Stimulated activated CD8-positive, alpha-beta memory T cell treated with anti-CD3 and anti-CD28 coated beads, Interleukin-12 subunit alpha, Interleukin-12 subunit beta, amount 100 ng/mL, for 1 hour (primary cell): Measurements from ENCODE around the gene GCNT1.
"Not testable (repeated sequence)": the region's sequence is repeated elsewhere in the genome, so short reads cannot be mapped to it uniquely, and the experiment has no call there.

ENCODE experiments used
- DNase-seq: peaks from one replicate; pipeline ENCODE4 v3.0.0-alpha.2; 2020; ENCODE audit warnings: low read depth

GCNT1 gene

DNA sequence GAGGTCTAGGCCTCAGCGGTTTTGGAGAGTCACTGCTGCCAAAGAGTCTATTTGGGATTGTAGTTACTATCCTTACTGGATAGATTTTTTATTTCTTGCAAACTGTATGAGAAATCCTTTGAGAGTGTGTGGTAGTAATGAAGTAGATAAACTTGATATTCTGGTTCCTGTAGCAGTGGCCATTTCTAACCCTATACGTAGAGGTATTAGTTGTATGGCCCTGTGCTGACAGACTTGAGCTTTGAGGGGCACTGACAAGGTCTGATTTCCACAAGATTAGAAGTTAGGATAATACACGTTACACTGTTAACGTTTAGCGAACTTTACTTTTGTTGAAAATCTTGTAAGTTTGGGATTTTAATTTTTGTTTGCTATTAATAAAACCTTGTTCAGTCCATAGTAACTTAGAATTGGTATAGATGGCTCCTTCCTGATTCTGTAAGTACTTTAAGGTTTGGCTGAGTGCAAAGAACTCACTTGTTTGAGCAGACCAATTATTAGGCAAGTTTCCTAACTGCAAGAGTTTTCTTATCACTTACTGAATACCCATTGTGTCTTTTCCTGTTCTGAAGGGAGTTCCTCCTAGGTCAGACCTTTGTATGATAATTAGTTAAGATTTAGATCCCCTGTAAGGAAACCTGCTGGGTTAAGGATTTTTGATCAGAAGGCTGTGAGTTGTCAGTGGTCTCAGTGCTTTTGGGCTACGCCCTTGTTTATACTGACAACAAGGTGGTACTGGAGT, 31.4 kb downstream of the GCNT1 start:
- no peak for DNase-seq

DNA sequence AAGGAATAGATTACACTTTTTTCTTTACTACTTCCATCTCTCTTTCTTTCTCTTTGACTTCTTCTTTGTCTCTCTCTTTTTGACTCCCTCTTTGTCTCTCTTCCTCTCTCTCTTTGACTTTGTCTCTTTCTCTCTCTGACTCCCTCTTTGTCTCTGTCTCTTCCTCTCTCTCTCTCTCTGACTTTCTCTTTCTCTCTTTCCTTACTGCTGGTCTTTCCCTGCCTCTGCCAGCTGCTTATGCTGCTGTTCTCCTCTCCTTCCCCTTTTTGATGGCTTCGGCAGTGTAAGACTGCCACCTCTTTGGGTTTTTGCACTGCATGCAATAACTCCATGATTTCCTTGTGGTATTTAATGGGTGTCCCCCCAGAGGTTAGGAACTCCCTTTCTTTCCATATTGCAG, 32.1 kb downstream of the GCNT1 start:
- not testable (repeated sequence) for DNase-seq

DNA sequence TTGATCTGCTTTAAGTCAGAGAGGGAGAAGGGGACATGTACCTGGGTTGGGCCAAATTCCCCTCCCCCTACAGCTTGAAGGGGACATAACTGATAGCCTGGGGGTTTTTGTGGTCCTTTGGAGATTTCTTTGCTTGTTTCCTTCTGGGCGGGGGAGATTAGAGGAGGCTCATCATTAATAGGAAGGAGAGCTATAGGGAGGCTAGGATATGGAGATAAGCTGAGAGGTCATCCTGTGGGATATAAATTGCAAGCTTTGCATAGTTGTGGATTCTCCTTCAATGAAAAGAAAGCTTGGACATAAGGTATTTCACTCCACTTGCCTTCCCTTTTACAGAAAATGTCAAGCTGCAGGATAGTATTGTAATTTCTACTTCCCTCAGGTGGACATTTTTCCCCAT, 34.5 kb downstream of the GCNT1 start:
- DNase-seq, result not testable (repeated sequence)

DNA sequence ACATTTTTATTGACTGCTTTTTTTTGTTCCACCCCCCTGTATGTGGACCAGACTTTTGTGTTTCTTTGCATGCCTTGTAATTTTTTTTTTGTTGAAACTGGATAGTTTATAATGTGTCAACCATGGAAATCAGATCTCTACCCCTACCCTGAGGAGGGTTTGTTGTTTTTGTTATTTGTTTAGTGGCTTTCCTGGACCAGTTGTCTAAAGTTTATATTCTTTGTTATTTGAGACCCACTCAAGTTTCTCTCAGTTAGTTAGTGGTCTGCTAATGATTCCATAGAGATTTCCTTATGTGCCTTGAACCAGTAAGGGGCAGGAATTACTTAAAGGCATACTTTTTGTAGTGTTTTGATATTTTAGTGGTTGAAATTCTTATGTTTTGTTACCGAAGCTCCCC, 41.1 kb downstream of the GCNT1 start:
- no peak for DNase-seq

DNA sequence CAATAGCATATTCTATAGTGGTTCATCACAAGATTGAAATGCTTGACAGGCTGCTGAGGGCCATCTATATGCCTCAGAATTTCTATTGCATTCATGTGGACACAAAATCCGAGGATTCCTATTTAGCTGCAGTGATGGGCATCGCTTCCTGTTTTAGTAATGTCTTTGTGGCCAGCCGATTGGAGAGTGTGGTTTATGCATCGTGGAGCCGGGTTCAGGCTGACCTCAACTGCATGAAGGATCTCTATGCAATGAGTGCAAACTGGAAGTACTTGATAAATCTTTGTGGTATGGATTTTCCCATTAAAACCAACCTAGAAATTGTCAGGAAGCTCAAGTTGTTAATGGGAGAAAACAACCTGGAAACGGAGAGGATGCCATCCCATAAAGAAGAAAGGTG, 43.8 kb downstream of the GCNT1 start:
- no peak for DNase-seq

DNA sequence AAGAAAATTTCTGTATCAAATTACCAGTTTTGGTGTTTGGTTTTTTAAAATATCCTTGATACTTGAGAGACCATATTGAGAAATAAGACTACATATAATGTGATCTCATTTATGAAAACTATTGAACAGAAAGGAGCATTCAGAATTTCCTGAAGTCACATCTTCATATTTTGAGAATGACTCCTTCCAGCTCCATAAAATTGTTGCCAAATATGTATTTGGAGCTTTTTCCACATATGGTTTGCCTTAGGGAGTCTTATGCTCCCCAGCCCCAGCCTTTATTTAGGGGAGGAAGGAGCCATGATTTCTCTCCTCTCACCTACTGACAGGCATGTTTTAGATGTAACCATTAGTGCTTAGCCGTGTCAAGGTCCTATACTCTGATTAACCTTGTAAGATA, 51.1 kb downstream of the GCNT1 start:
- DNase-seq, result no peak

DNA sequence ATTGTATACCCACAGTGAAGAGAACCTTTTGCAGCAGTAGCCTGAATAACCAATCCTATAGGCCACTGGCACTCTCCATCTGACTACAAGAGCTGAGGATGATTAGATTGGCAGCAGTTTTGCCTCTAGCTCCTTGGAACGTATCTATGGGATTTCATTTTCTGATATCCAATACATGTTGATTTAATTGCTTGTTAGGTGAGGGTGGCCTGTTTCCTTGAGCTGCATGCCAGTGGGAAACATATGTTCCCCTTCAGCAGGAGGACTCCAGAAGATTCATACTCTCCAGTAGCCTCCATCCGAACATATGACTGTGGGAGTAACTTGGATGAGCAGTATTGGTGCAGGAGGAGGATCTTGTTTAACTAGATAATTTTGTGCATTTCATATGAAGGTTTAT, 51.5 kb downstream of the GCNT1 start:
- DNase-seq, result no peak

DNA sequence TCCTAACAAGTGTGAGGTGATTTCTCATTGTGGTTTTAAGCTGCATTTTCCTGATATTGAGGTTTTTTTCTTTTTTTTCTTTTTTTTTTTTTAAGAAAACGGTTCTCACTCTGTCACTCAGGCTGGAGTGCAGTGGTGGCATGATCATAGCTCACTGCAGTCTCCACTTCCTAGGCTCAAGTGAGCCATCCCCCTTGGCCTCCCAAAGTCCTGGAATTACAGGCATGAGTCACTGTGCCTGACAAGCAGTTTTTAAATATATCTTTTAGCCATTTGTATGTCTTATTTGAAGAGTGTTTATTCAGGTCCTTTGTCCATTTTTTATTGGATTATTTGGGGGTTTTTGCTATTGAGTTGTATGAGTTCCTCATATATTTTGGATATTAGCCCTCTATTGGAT, 53.8 kb downstream of the GCNT1 start:
- no peak for DNase-seq

DNA sequence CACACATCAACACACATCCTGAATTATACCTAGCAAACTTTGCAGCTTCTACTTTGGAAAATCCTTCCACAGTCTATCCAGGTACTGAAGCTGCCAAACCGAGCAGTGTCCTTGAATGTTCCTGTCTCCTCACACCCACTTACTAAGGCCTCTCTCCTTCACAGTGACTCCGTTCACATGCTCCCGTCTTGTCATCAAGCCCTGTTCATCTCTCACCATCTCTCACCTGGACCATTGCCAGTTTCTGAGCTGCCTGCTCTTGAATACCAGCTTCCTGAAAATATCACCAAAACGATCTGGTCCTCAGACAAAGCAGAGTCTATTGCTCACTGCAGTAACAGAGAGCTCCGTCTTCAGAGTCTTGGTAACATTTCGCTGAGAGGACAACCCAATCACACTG, 57.4 kb downstream of the GCNT1 start:
- no peak for DNase-seq

DNA sequence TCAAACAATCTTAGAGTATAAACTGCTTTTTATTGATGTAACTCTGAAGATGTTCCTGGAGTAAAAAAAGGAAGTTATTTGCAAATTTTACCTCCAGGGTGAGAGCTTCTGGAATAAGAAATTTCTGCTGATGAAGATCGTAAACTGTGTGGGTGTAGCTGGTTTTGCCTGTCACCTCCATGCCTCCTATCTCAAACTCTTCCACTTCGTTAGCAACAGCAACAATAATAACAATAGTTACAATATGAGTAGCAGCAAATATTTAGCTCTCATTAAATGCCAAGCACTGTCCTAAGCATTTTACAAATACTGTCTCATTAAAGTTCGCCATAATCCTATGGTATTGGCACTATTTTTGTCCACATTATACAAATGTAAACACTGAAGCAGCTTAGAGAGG, 57.9 kb downstream of the GCNT1 start:
- DNase-seq, result no peak

DNA sequence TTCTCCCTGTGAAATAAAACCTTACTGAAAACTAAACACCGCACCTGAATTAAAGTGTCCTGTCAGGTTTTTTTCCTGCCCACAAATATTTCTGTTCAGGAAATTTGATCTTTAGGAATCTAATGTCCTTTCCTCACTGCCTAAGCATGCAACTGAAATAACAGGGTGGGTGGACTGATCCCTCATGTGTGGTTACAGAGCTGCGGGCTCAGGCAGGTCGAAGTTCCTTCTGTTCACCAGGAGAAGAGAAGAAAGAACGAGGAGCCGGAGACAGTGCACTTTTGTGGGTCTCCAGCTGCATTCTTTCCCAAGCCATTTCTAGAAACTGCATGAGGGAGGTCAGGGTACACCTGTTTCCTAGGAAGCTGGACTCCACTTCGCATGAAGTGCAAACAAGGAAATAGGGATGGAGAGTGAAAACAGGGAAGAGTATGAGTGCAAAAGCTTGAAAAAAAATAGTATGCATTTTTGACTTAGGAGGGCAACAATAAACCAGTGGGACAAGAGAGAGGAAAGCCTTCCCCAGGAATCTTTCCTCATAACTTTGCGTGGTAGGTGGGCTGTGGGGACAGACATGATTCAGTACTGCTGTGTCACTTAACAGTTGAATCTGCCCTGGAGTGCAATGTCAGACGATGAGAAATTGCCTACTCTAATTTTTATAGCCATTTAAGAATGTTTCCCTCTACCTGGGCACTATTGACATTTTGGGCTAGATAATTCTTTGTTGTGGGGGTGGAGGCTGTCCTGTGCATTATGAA, 60.3 kb downstream of the GCNT1 start:
- DNase-seq, result no peak

DNA sequence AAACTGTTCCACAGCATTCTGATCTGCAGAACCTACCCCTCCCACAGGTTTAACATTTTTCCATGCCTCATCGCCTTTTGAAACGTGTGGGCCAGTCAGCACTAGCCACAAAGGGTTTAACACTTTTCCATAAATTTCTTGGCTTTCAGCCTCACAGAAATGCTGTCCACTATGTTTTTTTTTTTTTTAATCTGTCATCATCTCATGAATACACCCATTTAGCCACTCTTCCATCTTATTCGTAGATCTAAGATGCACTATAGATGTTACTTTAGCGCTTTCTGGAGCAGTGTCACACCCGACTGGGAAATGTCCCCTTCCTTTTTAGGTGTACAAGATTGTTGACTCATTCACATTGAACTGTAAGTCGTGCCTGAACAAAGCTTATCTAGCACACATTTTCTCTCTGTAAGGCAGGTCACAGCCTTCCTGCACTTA, 62.3 kb downstream of the GCNT1 start:
- no peak for DNase-seq

DNA sequence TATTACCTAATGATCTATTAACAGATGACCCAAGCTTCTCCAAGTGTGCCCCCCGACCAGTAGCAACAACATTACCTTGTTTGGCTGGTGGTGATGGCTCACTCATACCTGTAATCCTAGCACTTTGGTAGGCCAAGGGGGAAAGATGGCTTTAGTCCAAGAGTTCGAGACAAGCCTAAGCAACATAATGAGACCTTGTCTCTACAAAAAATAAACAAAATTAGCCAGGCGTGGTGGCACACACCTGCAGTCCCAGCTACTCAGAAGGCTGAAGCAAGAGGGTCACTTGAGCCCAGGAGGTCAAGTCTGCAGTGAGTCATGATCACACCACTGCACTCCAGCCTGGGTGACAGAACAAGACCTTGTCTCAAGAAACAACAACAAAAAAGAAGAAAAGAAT, 62.9 kb downstream of the GCNT1 start:
- no peak for DNase-seq

DNA sequence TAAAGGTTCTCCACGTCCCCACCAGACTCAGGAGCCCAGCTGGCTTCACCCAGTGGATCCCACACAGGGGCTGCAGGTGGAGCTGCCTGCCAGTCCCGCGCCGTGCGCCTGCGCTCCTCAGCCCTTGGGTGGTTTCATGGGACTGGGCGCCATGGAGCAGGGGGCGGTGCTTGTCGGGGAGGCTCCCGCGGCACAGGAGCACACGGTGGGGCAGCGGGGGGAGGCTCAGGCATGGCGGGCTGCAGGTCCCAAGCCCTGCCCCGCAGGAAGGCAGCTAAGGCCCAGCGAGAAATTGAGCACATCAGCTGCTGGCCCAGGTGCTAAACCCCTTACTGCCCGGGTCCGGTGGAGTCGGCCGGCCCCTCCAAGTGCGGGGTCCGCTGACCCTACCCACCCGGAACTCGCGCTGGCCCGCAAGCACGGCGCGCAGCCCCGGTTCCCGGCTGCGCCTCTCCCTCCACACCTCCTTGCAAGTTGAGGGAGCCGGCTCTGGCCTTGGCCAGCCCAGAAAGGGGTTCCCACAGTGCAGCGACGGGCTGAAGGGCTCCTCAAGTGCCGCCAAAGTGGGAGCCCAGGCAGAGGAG, 64.7 kb downstream of the GCNT1 start:
- not testable (repeated sequence) for DNase-seq

DNA sequence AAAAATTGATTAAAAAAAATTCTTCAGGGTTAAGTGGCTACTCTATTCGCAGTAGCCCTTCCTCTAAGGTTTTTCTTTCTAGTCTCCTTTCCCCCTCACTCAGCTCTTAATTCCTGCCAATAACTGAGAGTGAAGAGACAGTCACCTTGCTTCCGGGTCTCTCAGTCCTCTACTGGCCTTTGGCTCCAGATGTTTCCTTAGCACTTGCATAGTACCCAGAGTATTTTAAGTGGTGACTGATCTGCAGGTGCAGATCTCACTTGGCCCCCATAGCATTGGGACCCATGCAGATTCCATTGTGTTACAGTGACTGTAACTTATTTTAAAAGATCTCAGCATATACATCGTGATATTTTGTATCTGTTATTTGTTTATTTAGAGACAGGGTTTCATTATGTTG, 66.2 kb downstream of the GCNT1 start:
- no peak for DNase-seq

DNA sequence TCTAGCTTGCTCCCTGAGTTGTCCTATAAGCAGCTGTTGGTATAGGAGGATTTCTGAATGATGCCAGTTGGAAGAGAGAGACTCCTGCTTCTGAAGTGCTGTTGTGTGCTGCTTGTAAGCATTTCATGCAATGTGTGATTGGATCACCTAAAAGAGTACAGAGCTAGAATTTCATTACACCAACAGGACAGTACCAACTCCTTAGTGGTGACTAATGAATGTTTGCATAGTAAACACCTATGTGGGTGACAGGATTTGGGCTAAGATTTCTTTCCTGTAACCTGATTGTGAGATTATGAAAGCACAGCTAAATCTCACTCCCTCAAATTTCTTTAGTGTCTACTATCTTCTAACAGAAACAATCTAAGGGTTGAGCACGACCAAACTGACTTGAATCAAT, 67.0 kb downstream of the GCNT1 start:
- no peak for DNase-seq

DNA sequence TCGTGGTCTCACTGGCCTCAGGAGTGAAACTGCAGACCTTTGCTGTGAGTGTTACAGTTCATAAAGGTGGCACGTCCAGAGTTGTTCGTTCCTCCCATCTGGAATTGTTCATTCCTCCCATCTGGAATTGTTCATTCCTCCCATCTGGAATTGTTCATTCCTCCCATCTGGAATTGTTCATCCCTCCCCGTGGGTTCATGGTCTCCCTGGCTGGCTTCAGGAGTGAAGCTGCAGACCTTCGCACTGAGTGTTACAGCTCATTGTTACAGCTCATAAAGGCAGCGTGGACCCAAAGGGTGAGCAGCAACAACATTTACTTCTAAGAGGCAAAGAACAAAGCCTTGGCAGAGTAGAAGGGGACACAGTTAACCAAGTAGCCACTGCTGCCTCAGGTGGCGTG, 69.1 kb downstream of the GCNT1 start:
- DNase-seq, result no peak

DNA sequence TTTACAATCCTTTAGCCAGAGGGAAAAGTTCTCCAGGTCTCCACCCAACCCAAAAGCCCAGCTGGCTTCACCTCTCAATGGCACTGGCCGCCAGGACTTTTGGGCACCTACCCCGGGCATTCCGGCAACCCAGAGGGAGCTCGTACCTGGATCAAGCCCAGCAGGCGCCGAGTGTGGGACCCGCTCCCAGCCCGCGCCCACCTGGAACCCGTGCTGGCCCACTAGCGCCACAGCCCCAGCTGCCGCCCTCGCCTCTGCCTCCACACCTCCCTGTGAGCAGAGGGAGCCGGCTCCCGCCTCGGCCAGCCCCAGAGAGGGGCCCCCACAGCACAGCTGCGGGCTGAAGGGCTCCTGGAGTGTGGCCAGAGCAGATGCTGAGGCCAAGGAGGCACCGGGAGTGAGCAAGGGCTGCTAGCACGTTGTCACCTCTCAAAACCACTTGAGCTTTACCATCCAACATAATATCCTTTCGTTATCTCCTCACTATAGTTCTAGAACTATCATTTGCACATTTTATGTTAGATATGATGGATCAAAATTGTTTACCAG, 69.7 kb downstream of the GCNT1 start:
- DNase-seq, result no peak

DNA sequence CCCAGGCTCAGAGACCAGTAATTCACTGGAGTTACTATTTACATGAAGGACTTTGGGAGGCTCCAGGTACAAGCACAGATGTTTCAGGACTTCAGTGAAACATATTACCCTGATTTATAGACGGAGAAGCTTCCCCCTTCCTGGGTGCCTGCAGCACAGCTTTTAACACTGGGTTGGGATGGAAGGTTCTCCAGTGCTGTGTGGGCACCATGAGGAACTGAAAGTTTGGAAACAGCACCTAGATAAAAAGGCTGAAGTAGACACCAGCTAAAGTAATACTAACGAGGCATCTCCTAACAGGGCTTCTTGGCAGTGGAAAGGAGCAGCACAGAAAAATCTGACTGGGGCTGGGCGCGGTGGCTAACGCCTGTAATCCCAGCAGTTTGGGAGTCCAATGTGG, 70.7 kb downstream of the GCNT1 start:
- no peak for DNase-seq

DNA sequence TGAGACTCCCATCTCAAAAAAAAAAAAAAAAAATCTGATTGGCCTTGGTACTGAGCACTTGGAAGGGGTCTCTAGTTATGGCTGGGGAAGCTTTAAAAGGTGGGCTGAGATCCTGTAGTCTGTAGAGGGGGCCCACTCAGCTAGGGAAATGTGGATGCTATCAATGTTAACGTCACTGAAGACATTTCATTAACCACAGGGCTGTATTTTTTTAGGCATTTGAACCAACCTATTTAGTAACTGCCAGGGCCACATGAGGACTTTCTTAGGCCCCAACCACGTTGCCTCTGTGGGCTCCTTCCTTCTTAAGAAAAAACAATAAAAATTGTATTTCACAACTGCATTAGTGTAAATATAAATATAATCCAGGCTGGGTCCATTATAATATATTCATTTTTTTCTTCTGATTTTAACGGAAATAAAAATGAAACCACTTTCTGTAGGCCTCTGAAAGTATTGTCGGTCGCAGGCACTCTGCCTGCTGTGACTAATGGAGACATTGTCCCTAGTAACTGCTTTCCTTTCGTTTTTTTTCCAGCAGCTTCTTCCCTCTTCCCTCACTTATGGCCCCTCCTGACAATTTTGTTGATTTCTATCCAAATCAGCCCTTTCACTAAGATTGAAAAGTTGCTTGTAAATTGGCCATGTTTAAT, 71.6 kb downstream of the GCNT1 start:
- no peak for DNase-seq

DNA sequence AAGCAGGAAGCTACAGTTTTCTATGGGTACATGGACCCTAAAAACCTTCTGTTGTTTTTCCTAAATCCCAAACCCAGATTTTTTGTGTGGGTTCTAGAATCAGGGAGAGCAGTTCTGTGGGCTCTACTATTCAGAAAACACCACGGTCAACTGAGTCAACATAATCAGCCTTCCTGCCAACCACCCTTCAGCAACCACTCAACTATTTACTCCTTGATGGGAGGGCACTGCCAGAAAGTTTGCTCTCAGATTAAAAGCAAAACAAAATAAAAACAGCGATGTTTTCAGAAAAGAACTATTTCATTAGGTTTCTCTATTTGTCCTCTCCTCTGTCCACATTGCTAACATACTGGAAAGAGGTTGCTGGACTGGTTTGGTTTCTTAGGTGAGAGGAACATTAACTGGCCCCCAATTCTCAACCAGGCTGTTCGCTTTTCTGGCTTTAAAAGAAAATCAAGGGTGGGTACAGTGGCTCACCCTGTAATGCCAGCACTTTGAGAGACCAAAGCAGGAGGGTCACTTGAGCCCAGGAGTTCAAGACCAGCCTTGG, 72.3 kb downstream of the GCNT1 start:
- DNase-seq, result no peak

DNA sequence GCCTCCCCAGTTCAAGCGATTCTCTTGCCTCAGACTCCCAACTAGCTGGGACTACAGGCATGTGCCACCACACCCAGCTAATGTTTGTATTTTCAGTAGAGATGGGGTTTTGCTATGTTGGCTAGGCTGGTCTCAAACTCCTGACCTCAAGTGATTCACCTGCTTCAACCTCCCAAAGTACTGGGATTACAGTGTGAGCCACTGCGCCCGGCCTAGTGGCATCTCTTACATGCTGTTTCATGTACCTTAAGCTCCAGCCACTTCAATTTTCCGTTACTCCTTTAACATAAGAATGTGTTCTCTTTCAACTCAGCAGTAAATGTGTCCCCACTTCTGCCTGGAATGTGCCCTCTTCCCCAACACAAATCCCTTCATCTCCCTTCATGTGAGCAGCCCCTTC, 73.9 kb downstream of the GCNT1 start:
- not testable (repeated sequence) for DNase-seq
